A673 (cell line): ENCODE measurements around the gene NHSL1.

Experiments
- EZH2 ChIP-seq: fragments of 200-600 bp; sonication (generic); IDR thresholded peaks from 2 replicates; pipeline ENCODE4 v1.6.1; 2017; ENCODE audit warnings: borderline replicate concordance, low read depth, mild to moderate bottlenecking, mixed read lengths, antibody characterized with exemption, low read length; ENCODE audit not compliant: poor library complexity, severe bottlenecking
- TF ChIP-seq, protein P1 (sequence below): fragments of 300-800, 200-600 bp; sonication (generic); conservative IDR thresholded peaks from 2 replicates; pipeline ENCODE4 v1.5.1; 2017; ENCODE audit warnings: low read depth, mild to moderate bottlenecking, antibody characterized with exemption, low read length, moderate library complexity, mixed read lengths

DNA sequence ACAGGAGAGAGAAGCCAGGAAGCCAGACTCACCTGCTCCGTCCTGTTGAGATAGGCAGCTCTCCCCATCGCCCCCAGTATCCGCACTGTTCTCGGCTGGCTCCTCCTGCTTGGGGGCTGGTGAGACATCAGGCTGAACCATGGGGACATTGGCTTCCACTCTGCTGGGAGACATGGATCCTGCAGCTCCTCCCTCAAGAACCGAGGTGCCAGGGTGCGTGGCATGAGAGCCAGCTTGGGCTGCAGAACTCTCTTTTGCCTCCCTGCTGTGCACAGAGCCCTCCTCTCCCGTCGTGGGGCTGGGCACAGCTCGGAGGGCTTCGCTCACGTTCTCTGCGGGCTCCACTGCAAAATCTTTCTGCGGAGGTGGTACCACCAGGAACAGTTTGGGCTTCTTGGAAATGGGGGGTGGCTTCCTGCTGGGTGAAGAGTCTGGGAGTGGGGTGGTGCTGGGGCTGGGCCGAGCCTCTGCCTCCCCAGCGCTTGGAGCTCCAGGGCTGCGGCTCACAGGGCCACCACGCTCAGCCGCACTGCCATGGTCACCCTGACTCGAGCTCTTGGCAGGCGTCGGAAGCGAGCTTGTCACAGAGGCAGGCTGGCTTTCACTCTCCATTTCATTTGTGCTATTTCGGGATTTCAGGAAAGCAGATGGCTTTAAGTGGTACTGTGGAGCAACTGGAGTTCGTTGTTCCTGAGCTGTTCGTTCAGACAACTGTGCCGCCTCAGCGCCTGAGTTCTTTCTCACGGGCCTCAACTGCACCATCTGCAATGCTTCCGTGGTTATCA is 68.7 kb downstream of the NHSL1 start:
- TF ChIP-seq EZH2 = no peak
- TF ChIP-seq, protein P1, sequence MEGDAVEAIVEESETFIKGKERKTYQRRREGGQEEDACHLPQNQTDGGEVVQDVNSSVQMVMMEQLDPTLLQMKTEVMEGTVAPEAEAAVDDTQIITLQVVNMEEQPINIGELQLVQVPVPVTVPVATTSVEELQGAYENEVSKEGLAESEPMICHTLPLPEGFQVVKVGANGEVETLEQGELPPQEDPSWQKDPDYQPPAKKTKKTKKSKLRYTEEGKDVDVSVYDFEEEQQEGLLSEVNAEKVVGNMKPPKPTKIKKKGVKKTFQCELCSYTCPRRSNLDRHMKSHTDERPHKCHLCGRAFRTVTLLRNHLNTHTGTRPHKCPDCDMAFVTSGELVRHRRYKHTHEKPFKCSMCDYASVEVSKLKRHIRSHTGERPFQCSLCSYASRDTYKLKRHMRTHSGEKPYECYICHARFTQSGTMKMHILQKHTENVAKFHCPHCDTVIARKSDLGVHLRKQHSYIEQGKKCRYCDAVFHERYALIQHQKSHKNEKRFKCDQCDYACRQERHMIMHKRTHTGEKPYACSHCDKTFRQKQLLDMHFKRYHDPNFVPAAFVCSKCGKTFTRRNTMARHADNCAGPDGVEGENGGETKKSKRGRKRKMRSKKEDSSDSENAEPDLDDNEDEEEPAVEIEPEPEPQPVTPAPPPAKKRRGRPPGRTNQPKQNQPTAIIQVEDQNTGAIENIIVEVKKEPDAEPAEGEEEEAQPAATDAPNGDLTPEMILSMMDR = no peak
